Sigmoid colon (tissue), 7 donors: ENCODE results near the gene SAFB. TPM values are rescaled to one million over a fixed set of nuclear protein-coding genes. Genes with fewer than 3 reads are reported as not detected.

Experiments
- DNase-seq: peaks from one replicate; pipeline ENCODE4 v3.0.0-alpha.2; 2019
- H3K27ac ChIP-seq, 4 donors: fragments of 200-600 bp; sonication (generic); one replicate each; pipeline ENCODE4 v1.5.1; 2016 to 2019; ENCODE audit warnings: mild to moderate bottlenecking in 1 of 4
- H3K27me3 ChIP-seq, 3 donors: fragments of 200-600 bp; sonication (generic); one replicate each; pipeline ENCODE4 v1.5.1; 2019; ENCODE audit warnings: mild to moderate bottlenecking in 1 of 3
- H3K36me3 ChIP-seq, 4 donors: fragments of 200-600 bp; sonication (generic); one replicate each; pipeline ENCODE4 v1.5.1; 2016 to 2019
- H3K4me1 ChIP-seq, 4 donors: fragments of 200-600 bp; sonication (generic); one replicate each; pipeline ENCODE4 v1.5.1; 2017 to 2019
- H3K4me3 ChIP-seq, 4 donors: fragments of 200-600 bp; sonication (generic); one replicate each; pipeline ENCODE4 v1.5.1; 2017 to 2019; ENCODE audit warnings: mild to moderate bottlenecking in 2 of 4, moderate library complexity in 1 of 4
- H3K9me3 ChIP-seq, 4 donors: fragments of 200-600 bp in 3 of 4; sonication (generic) in 3 of 4; one replicate each; pipeline versions ENCODE4 v1.5.1 to v1.6.1; 2013 to 2019
- EP300 ChIP-seq, 4 donors: sonication (generic); formaldehyde crosslinking; IDR thresholded peaks; one replicate each; pipeline ENCODE4 v1.6.1; 2017; ENCODE audit warnings: antibody characterized with exemption in 4 of 4
- POLR2A ChIP-seq, 2 donors: fragments of 450-650 bp; IDR thresholded peaks; one replicate each; pipeline ENCODE4 v1.6.1; 2016; ENCODE audit warnings: antibody characterized with exemption in 2 of 2, mild to moderate bottlenecking in 2 of 2, moderate library complexity in 2 of 2
- POLR2AphosphoS5 ChIP-seq, 4 donors: sonication (generic); formaldehyde crosslinking; IDR thresholded peaks; one replicate each; pipeline ENCODE4 v1.6.1; 2017; ENCODE audit warnings: antibody characterized with exemption in 4 of 4
- WGBS, 2 donors: extraction: QIAGEN DNeasy Blood & Tissue Kit; methylation state at CpG; one replicate each; pipeline ENCODE4 v1.1.7; 2013; 5-methylcytosine and 5-hydroxymethylcytosine counted together
- intact Hi-C: fragments of 100-400 bp; cut with DNase I; formaldehyde crosslinking; loops from one replicate; pipeline ENCODE4 v1.15.1; 2023
- polyA plus RNA-seq, 3 donors: library from polyadenylated mRNA; stranded (reverse); fragments of 200-250 nt; gene quantifications; one replicate each; pipeline ENCODE4 v1.2.3, GENCODE V29; 2013
- small RNA-seq, 3 donors: library from RNA; depleted of rRNA; stranded (forward); fragments of <200 nt; gene quantifications; one replicate each; pipeline ENCODE3, GENCODE V24; 2016
- total RNA-seq, 4 donors: library from RNA; depleted of rRNA; stranded (reverse); fragments of >200 nt; gene quantifications; one replicate each; pipeline ENCODE4 v1.1.0, GENCODE V29; 2016
- TF ChIP-seq, protein P1 (sequence below), 4 experiments: fragments of 450-650 bp in 3 of 4; fragments of 200-600 bp in 1 of 4; IDR thresholded peaks; one replicate each; pipeline ENCODE4 v1.5.1; 2016 to 2019; ENCODE audit warnings: antibody characterized with exemption in 4 of 4, mild to moderate bottlenecking in 3 of 4, moderate library complexity in 2 of 4
- donor health status: healthy with polysubstance abuse.
- donor health status: Bipolar disorder and iron deficiency.
- donor health status: healthy.

Gene SAFB
- total and polyA plus RNA-seq, 7 donors = 25.7 to 75.9 (median 54.6) TPM

DNA sequence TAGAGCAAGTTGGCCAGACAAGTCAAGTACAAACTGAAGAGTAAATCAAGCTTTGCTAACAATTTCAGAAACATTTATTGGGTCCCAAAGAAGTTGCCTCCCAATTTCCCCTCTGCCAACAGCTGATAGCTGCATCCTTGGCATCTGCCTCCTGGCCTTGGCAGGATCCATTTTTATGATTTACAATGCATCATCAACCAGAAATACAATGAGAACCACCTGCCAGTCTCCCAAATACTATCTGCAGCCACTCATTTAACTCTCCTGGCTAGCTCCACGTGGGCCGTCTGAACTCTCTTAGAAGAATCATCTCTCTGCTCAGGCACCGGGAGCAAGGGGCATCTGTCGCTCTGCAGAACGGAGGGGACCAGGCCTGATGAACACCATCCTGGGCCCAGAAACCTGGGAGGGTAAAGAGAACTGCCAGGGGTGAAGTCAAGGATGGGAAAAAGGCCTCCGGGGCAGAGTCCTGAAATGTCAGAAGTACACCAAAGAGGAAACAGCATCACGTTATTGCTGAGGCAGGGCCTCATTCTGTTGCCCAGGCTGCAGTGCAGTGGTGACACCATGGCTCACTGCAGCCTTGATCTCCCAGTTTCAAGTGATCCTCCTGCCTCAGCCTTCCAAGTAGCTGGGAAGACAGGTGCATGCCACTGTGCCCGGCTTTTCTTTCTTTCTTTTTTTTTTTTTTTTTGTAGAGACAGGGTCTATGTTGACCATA, 94.5 kb downstream of the SAFB start:
- TF ChIP-seq EP300 (IDR thresholded peaks at IDR 0.05) (no peak), POLR2A (IDR thresholded peaks at IDR 0.05) (no peak), POLR2AphosphoS5 (IDR thresholded peaks at IDR 0.05) (no peak)
- TF ChIP-seq, protein P1, sequence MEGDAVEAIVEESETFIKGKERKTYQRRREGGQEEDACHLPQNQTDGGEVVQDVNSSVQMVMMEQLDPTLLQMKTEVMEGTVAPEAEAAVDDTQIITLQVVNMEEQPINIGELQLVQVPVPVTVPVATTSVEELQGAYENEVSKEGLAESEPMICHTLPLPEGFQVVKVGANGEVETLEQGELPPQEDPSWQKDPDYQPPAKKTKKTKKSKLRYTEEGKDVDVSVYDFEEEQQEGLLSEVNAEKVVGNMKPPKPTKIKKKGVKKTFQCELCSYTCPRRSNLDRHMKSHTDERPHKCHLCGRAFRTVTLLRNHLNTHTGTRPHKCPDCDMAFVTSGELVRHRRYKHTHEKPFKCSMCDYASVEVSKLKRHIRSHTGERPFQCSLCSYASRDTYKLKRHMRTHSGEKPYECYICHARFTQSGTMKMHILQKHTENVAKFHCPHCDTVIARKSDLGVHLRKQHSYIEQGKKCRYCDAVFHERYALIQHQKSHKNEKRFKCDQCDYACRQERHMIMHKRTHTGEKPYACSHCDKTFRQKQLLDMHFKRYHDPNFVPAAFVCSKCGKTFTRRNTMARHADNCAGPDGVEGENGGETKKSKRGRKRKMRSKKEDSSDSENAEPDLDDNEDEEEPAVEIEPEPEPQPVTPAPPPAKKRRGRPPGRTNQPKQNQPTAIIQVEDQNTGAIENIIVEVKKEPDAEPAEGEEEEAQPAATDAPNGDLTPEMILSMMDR (IDR thresholded peaks at IDR 0.05) = no peak
- Histone ChIP-seq H3K27ac (no peak overlapping the region), H3K4me3 (no peak overlapping the region), H3K36me3 (peaks cover 0 to 26% (median 11%) of the 10 kb centered on the region in 4 donors), H3K27me3 (no peaks in the 10 kb centered on the region), H3K4me1 (peaks cover 0 to 30% (median 26%) of the 10 kb centered on the region in 4 donors), H3K9me3 (no peaks in the 10 kb centered on the region)
- DNase-seq = no peak
- intact Hi-C loops = no loop called here
- 84 to 87% methylated on average over 8 of the region's 8 CpGs for WGBS, 2 donors

Small RNA genes lying within 50 kb of the gene (small RNA-seq; reads per million reads assigned to genes)
- 0 reads per million in 3 donors for gene SNRPEP4

Other genes starting within 250 kb of the SAFB start
- not detected for gene ZNRF4, start 167.7 kb upstream of the SAFB start, total RNA-seq
- not detected for gene ZNRF4, start 167.7 kb upstream of the SAFB start, polyA plus RNA-seq
- under 1 TPM in 3 of 4 donors, not detected in 1; 0.33 to 0.55 (median 0.41) TPM for gene TINCR, start 55.1 kb upstream of the SAFB start, total RNA-seq
- 10 to 100 TPM in 2 of 3 donors, 1 to 10 TPM in 1; 2.8 to 27.5 (median 12.0) TPM for gene TINCR, start 55.1 kb upstream of the SAFB start, polyA plus RNA-seq
- 10 to 100 TPM; 22.8 to 80.0 (median 38.1) TPM for gene SAFB2, start 307 bp upstream of the SAFB start, total RNA-seq
- gene SAFB2, start 307 bp upstream of the SAFB start, polyA plus RNA-seq = 10 to 100 TPM; 22.2 to 58.8 (median 24.3) TPM
- gene MICOS13, start 57.4 kb downstream of the SAFB start, total RNA-seq = 10 to 100 TPM; 39.6 to 87.8 (median 61.7) TPM
- gene MICOS13, start 57.4 kb downstream of the SAFB start, polyA plus RNA-seq = 100 to 1,000 TPM; 110 to 160 (median 120) TPM
- gene HSD11B1L, start 57.9 kb downstream of the SAFB start, total RNA-seq = 10 to 100 TPM; 19.9 to 37.1 (median 23.3) TPM
- gene HSD11B1L, start 57.9 kb downstream of the SAFB start, polyA plus RNA-seq = 1 to 10 TPM; 4.2 to 8.4 (median 6.3) TPM
- 1,000 to 10,000 TPM in 2 of 4 donors, 100 to 1,000 TPM in 2; 593 to 1,408 (median 902) TPM for gene RPL36, start 67.2 kb downstream of the SAFB start, total RNA-seq
- 1,000 to 10,000 TPM; 1,490 to 2,228 (median 1,816) TPM for gene RPL36, start 67.2 kb downstream of the SAFB start, polyA plus RNA-seq
- 10 to 100 TPM; 30.5 to 48.5 (median 36.6) TPM for gene LONP1, start 97.1 kb downstream of the SAFB start, total RNA-seq
- 10 to 100 TPM; 24.0 to 62.6 (median 29.1) TPM for gene LONP1, start 97.1 kb downstream of the SAFB start, polyA plus RNA-seq
- not detected for gene CATSPERD, start 97.6 kb downstream of the SAFB start, total RNA-seq
- not detected for gene CATSPERD, start 97.6 kb downstream of the SAFB start, polyA plus RNA-seq
- gene PRR22, start 161.7 kb downstream of the SAFB start, total RNA-seq = 1 to 10 TPM in 1 of 4 donors, under 1 TPM in 1, not detected in 2; 0.71 to 1.1 TPM
- 1 to 10 TPM in 1 of 3 donors, under 1 TPM in 1, not detected in 1; 0.60 to 9.2 TPM for gene PRR22, start 161.7 kb downstream of the SAFB start, polyA plus RNA-seq
- gene DUS3L, start 168.1 kb downstream of the SAFB start, total RNA-seq = 10 to 100 TPM; 26.7 to 37.4 (median 31.7) TPM
- 10 to 100 TPM in 2 of 3 donors, 1 to 10 TPM in 1; 8.3 to 42.0 (median 15.0) TPM for gene DUS3L, start 168.1 kb downstream of the SAFB start, polyA plus RNA-seq
- gene NRTN, start 182.0 kb downstream of the SAFB start, total RNA-seq = 10 to 100 TPM in 1 of 4 donors, 1 to 10 TPM in 3; 6.1 to 12.2 (median 6.6) TPM
- 1 to 10 TPM in 1 of 3 donors, not detected in 2; 1.7 TPM for gene NRTN, start 182.0 kb downstream of the SAFB start, polyA plus RNA-seq
- gene FUT6, start 216.6 kb downstream of the SAFB start, total RNA-seq = not detected
- gene FUT6, start 216.6 kb downstream of the SAFB start, polyA plus RNA-seq = 10 to 100 TPM; 14.8 to 61.1 (median 21.0) TPM
- under 1 TPM in 1 of 4 donors, not detected in 3; 0.83 TPM for gene FUT3, start 228.4 kb downstream of the SAFB start, total RNA-seq
- gene FUT3, start 228.4 kb downstream of the SAFB start, polyA plus RNA-seq = 100 to 1,000 TPM in 1 of 3 donors, 10 to 100 TPM in 2; 24.6 to 168 (median 34.4) TPM
- gene FUT5, start 247.5 kb downstream of the SAFB start, total RNA-seq = not detected
- not detected for gene FUT5, start 247.5 kb downstream of the SAFB start, polyA plus RNA-seq